Posterior vena cava (tissue), 2 donors: ENCODE measurements around the gene WDR44. TPM values are rescaled to one million over a fixed set of nuclear protein-coding genes. Genes with fewer than 3 reads are reported as not detected.

ENCODE experiments used
- DNase-seq: peaks from one replicate; pipeline ENCODE4 v3.0.0-alpha.2; 2020; ENCODE audit warnings: low spot score
- intact Hi-C, 2 donors: fragments of 100-400 bp; cut with DNase I; formaldehyde crosslinking; loops; one replicate each; pipeline versions ENCODE4 v1.14.1 to v1.14.2; 2022 to 2023
- total RNA-seq, 2 donors: library from RNA; stranded (reverse); fragmentation: NEBNext Ultra II Directional; extraction: Animal tissue kit (Norgen Biotek cat#: 25700); gene quantifications; one replicate each; pipeline ENCODE4 v1.2.1, GENCODE V29; 2021
- donor health status: DM: yes; HTN: yes; CAD: no.
- donor health status: DM: yes; HTN: yes; CAD: no.

The WDR44 gene
- total RNA-seq, 2 donors from 2014 or later = 16.6 to 19.1 TPM

DNA sequence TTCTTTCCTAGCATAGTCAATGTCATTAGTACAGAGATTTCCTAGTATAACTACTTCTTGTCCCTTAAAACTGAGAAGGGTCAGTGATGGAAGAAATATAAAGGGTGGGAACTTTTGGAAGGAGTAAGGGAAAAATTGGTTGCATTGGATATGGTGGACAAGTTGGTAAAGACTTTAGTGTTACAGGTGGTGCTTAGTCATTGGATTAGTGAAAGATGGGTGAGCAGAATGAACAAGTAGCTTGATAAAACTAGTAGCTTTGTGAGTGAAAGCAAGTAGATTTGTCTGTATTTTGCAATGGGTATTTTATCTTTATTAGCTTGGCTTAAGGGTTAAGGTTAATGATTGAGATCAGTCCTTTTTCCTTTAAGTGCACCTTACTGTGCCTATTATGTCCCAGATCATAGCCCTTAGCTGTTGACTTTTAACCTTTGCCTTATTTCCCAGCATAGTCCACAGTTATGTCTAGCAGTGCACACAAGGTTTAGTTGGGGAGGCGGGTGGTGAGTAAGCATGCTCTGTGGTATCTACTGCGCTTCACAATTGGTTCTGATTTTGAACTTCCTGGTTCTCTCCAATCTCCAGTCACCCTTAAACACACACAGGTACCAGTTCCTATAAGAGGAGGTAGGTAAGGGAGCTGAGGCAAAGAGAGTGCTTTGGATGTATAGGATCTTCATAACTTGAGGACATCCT lies 9.5 kb downstream of the WDR44 start:
- intact Hi-C loops = no loop called here
- DNase-seq = no peak

GRCh38 chrX:118356154-118356701 lies 10.3 kb downstream of the WDR44 start:
- intact Hi-C loops = no loop called here
- no peak for DNase-seq

GRCh38 chrX:118360429-118361125 lies 14.7 kb downstream of the WDR44 start:
- intact Hi-C loops = no loop called here

GRCh38 chrX:118364261-118364660 lies 18.4 kb downstream of the WDR44 start:
- intact Hi-C loops = no loop called here
- no peak for DNase-seq

More at GRCh38 chrX:118360429-118361125, 14.7 kb downstream of the WDR44 start:
- DNase-seq = no peak

DNA sequence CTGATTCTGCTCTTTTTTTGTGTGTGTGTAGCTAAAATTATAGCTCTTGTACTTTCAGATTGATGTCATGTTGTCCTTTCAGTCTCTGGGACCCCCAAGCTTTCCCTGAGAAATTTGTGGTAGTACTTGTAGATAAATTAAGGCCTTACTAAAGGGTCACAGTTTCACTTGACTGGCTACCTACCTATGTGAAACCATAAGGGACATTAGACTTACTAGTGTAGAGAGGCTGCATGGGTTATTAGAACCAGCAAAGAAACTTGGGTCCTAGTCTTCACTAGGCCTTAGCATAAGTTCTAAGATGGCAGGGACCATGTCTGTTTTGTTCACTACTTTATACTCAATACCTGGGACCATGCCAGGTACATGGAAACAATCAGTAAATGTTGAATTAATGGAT lies 21.4 kb downstream of the WDR44 start:
- intact Hi-C loops = no loop called here
- DNase-seq = no peak

- DNase-seq = no peak
- intact Hi-C loops = no loop called here
Observed at GRCh38 chrX:118368398-118368797, 22.5 kb downstream of the WDR44 start.

DNA sequence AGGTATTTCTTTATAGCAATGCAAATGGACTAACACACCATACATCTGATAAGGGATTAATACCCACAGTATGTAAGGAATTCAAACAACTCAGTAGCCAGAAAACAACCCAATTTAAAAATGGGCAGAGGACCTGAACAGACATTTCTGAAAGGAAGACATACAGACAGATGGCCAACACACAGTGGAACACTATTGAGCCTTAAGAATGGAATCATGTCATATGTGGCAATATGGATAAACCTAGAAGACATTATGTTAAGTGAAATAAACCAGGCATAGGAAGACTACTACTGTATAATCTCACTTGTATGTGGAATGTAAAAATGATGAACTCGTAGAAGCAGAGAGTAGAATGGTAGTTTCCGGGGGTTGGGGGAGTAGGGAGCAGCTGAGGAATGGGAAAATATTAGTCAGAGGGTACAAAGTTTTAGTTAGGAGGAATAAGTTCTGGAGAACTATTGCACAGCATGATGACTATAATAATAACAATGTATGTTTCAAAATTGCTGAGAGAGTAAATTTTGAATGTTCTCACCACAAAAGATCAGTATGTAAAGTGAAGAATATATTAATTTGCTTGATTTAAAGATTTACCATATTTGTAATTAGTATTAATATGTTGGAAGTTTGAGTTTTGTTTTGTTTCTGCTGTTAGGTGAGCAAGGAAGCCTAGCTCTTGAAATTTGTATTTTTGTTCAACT lies 25.2 kb downstream of the WDR44 start:
- no peak for DNase-seq
- intact Hi-C loops = no loop called here

- intact Hi-C loops = no loop called here
- no peak for DNase-seq
Observed at GRCh38 chrX:118373538-118373937, 27.6 kb downstream of the WDR44 start.

DNA sequence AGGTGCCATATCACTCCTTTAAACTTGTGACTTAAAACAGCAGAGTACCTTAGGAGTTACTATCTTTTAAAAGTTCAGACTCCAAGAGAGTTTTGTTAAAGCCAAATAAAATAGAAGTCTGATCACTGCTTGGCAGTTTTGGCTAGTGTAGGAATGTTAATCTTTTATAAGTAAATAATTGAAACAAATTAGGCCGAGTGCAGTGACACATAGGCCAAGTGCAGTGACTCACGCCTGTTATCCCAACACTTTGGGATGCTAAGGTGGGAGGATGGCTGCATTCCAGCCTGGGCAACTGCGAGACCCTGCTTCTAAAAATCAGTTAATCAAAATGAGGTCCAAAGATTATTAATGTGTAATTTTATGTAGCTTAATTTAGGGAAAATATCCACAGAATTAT lies 37.2 kb downstream of the WDR44 start:
- intact Hi-C loops = no loop called here
- no peak for DNase-seq

DNA sequence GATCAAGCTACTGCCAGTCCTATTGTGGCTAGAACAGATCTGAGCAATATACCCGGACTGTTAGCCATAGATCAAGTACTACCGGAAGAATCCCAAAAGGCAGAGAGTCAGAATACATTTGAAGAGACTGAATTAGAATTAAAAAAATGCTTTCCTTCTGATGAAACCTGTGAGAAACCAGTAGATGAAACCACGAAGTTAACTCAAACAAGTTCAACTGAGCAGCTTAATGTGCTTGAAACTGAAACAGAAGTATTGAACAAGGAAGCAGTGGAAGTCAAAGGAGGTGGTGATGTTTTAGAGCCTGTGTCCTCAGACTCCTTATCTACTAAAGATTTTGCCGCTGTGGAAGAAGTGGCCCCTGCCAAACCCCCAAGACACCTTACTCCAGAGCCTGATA lies 46.8 kb downstream of the WDR44 start:
- intact Hi-C loops = no loop called here
- DNase-seq = no peak

DNA sequence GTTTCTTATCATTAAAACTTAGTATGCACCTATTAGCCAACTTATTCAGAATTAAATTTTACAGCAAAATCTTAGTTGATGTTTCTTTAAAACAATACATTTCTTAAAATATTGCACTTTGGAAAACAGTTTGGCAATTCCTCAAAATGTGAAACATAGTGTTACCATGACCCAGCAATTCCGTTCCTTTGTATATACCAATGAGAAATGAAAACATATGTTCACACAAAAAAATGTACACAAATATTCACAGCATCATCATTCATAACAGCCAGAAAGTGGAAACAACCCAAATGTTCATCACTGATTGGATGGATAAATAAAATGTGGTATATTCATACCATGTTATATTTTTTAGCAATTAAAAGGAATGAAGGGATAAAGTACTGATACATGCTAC lies 50.2 kb downstream of the WDR44 start:
- no peak for DNase-seq
- intact Hi-C loops = no loop called here

- DNase-seq = no peak
- intact Hi-C loops = no loop called here
Observed at GRCh38 chrX:118418811-118419251, 72.9 kb downstream of the WDR44 start.

DNA sequence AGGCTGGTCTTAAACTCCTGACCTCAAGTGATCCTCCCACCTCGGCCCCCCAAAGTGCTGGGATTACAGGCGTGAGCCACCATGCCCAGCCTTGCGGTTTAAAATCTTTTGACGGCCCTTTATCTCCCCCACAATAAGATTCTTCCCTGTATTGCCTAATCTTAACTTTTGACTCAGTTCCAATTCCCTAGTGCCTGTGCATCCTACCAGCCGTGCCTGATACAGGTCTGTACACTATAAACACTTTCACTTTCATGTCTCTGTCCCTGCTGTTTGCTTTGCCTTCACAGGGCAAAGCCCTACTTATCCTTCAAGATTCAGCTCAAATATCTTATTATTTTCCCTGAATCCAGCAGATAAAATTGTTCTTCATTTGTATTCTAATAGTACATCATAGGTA lies 74.6 kb downstream of the WDR44 start:
- DNase-seq = no peak
- intact Hi-C loops = no loop called here

DNA sequence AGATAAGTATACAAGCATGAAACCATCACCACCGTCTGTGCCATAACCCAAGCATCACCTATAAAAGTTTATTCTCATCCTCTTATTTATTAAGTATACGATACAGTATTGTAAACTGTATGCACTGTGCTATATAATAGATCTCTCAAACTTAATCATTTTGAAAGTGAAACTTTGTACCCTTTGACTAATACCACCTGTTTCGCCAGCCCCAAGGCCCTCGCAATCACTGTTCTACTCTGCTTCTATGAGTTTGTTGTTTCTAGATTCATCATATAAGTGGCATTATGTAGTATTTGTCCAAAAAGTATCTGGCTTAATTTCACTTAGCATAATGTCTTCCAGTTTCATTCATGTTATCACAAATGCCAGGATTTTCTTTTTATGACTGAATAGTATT lies 77.7 kb downstream of the WDR44 start:
- no peak for DNase-seq
- intact Hi-C loops = no loop called here

DNA sequence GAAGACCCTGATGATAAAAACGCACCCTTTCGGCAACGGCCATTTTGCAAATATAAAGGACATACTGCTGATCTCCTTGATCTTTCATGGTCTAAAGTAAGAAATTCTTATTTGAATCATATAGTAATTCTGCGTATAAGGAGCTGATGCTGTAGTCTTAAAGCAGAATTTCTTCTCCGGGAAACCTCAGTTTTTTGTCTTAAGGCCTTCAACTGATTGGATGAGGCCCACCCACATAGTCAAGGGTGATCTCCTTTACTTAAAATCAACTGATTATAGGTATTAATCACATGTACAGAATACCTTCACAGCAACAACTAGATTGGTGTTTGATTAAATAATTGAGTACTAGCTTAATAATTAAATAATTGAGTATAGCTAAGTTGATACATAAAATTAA lies 86.9 kb downstream of the WDR44 start:
- intact Hi-C loops = no loop called here
- no peak for DNase-seq

GRCh38 chrX:118437283-118437682 lies 91.4 kb downstream of the WDR44 start:
- intact Hi-C loops = no loop called here
- DNase-seq = no peak

DNA sequence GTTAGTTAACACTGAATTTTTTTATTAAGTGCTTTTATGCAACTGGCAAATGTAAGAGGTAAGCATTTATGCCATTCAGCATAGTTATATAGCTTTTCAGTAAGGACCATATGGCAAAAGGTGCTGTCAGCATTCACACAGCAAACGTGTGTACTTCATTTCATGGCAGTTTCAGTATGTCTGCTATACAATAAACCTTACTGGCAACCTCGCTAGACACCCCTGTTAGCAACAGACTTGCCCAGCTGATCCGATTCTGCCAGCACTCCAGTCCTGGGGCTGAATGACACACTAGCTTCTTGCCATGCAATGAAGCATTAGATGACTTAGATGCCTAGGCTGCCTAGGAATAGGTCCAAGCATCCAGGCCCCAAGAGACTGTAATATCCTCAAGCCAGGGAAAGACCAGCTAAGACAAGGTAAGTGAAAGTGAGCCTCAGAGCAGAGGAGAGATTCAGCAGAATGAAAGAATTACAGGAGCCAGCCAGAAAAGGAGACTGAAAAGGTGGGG lies 102.4 kb downstream of the WDR44 start:
- intact Hi-C loops = no loop called here

GRCh38 chrX:118455013-118455412 lies 109.1 kb downstream of the WDR44 start:
- DNase-seq = no peak
- intact Hi-C loops = loop anchor here in 1 of 2 donors (10.0 kb wide), 1 partner anchor 150 kb away; no protein-coding TSS in a partner anchor

More for the DNA sequence above, 102.4 kb downstream of the WDR44 start:
- no peak for DNase-seq

GRCh38 chrX:118459494-118459893 lies 113.6 kb downstream of the WDR44 start:
- DNase-seq = no peak
- intact Hi-C loops = loop anchor here in 1 of 2 donors (10.0 kb wide), 1 partner anchor 145 kb away; no protein-coding TSS in a partner anchor

DNA sequence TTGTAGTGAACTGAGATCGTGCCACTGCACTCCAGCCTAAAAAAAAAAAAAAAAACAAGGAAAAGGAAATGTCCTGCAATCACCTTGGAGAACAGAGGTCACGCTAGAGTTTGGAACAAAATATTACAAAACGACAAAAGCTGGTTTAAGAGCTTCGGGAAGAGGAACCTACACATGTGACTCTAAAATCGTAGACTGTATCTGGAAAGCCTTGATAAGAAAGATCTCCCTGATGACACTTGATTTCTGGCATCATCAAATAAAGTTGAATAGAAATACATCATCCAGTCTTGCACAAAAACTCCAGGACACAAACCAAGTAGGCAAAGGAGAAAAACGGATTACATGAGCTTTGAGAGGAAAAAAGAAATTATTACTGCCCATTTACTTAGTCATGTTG lies 118.6 kb downstream of the WDR44 start:
- intact Hi-C loops = loop anchor here in 1 of 2 donors (5.0 kb wide), 1 partner anchor 138 kb away; no protein-coding TSS in a partner anchor
- no peak for DNase-seq
